PC-9 (cell line): Measurements from ENCODE around the gene USP12. TPM values are rescaled to one million over a fixed set of nuclear protein-coding genes. Genes with fewer than 3 reads are reported as not detected.

Source experiments
- BruUV-seq: library from RNA; stranded (reverse); fragments of 400-500 nt; replicated peaks from 2 replicates; lab custom pipeline; 2021; lab: Mats Ljungman, UMichigan
- CTCF ChIA-PET: fragments of 300-600 bp; sonication (Branson Sonifier 250); formaldehyde crosslinking; loops from one replicate; lab custom pipeline; 2022; ENCODE audit warnings: antibody characterized with exemption; lab: Charles Lee
- POLR2A ChIA-PET: fragments of 300-600 bp; sonication (Branson Sonifier 250); formaldehyde crosslinking; loops from one replicate; lab custom pipeline; 2022; ENCODE audit warnings: antibody characterized with exemption; ENCODE audit not compliant: unreplicated experiment; lab: Charles Lee
- DNase-seq, 2 experiments: peaks; one replicate each; pipeline versions ENCODE4 v3.0.0 to v3.0.0-alpha.2; 2015 to 2022; ENCODE audit warnings: mixed read lengths in 1 of 2
- H2AFZ ChIP-seq: fragments of 200-600 bp; sonication (generic); 2 replicates; pipeline ENCODE4 v1.8.1; 2017; ENCODE audit warnings: antibody characterized with exemption
- H3F3A ChIP-seq: fragments of 200-600 bp; sonication (generic); 2 replicates; pipeline ENCODE4 v1.8.1; 2017; ENCODE audit warnings: antibody characterized with exemption, mild to moderate bottlenecking, low read depth; ENCODE audit not compliant: insufficient read depth
- H3K27ac ChIP-seq: fragments of 200-600 bp; sonication (generic); 2 replicates; pipeline ENCODE4 v1.6.1; 2016; ENCODE audit warnings: mixed run types
- H3K27me3 ChIP-seq: fragments of 200-600 bp; sonication (generic); 2 replicates; pipeline ENCODE4 v1.6.1; 2016; ENCODE audit warnings: low read depth, mixed run types; ENCODE audit not compliant: insufficient read depth
- H3K36me3 ChIP-seq: fragments of 200-600 bp; sonication (generic); 2 replicates; pipeline ENCODE4 v1.6.1; 2016; ENCODE audit warnings: low read depth, mixed run types
- H3K4me1 ChIP-seq: fragments of 200-600 bp; sonication (generic); replicated peaks from 2 replicates; pipeline ENCODE4 v1.6.1; 2016; ENCODE audit warnings: mixed run types; ENCODE audit not compliant: insufficient read depth
- H3K4me2 ChIP-seq: fragments of 200-600 bp; sonication (generic); 2 replicates; pipeline ENCODE4 v1.6.1; 2017; ENCODE audit warnings: mixed run types
- H3K4me3 ChIP-seq: fragments of 200-600 bp; sonication (generic); 2 replicates; pipeline ENCODE4 v1.6.1; 2016; ENCODE audit warnings: mixed run types
- H3K79me2 ChIP-seq: fragments of 200-600 bp; sonication (generic); 2 replicates; pipeline ENCODE4 v1.6.1; 2017; ENCODE audit warnings: low read depth, mixed run types
- H3K9me2 ChIP-seq: fragments of 200-600 bp; sonication (generic); 2 replicates; pipeline ENCODE4 v1.8.1; 2017; ENCODE audit warnings: mild to moderate bottlenecking; ENCODE audit not compliant: insufficient read depth
- H3K9me3 ChIP-seq: fragments of 200-600 bp; sonication (generic); 2 replicates; pipeline ENCODE4 v1.8.1; 2016; ENCODE audit warnings: low read depth; ENCODE audit not compliant: insufficient read depth
- H4K20me1 ChIP-seq: fragments of 200-600 bp; sonication (generic); 2 replicates; pipeline ENCODE4 v1.8.1; 2017; ENCODE audit not compliant: insufficient read depth
- EZH2 ChIP-seq: fragments of 200-600 bp; sonication (generic); IDR thresholded peaks from 2 replicates; pipeline ENCODE4 v1.8.0; 2017; ENCODE audit warnings: antibody characterized with exemption, low read depth
- intact Hi-C: fragments of 100-400 bp; cut with micrococcal nuclease; formaldehyde crosslinking; loops from one replicate; pipeline ENCODE4 v1.10.0; 2022; ENCODE audit not compliant: unreplicated experiment
- total RNA-seq: library from RNA; stranded (reverse); gene quantifications from 2 replicates; pipeline ENCODE4 v1.2.3, GENCODE V29; 2021
- TF ChIP-seq, protein P1 (sequence below): fragments of 200-600 bp; sonication (generic); conservative IDR thresholded peaks from 2 replicates; pipeline ENCODE4 v1.6.1; 2017; ENCODE audit warnings: mixed run types, antibody characterized with exemption, mild to moderate bottlenecking, moderate library complexity

The USP12 gene
- total RNA-seq, 1 experiment from 2014 or later = 20.8 TPM

- Histone ChIP-seq H3K36me3 (no peaks in the 10 kb centered on the region), H4K20me1 (no peaks in the 10 kb centered on the region), H3K27ac (no peak overlapping the region), H2AFZ (no peak overlapping the region), H3K9me3 (no peaks in the 10 kb centered on the region), H3K9me2 (no peaks in the 10 kb centered on the region), H3K79me2 (peaks cover 11% of the 10 kb centered on the region), H3K4me2 (no peak overlapping the region), H3K4me3 (no peak overlapping the region), H3K4me1 (peaks cover 15% of the 10 kb centered on the region), H3K27me3 (no peaks in the 10 kb centered on the region), H3F3A (peaks cover 20% of the 10 kb centered on the region)
- BruUV-seq = no TSS peak
- CTCF ChIA-PET = no interaction called here
- DNase-seq = no peak
- TF ChIP-seq, protein P1, sequence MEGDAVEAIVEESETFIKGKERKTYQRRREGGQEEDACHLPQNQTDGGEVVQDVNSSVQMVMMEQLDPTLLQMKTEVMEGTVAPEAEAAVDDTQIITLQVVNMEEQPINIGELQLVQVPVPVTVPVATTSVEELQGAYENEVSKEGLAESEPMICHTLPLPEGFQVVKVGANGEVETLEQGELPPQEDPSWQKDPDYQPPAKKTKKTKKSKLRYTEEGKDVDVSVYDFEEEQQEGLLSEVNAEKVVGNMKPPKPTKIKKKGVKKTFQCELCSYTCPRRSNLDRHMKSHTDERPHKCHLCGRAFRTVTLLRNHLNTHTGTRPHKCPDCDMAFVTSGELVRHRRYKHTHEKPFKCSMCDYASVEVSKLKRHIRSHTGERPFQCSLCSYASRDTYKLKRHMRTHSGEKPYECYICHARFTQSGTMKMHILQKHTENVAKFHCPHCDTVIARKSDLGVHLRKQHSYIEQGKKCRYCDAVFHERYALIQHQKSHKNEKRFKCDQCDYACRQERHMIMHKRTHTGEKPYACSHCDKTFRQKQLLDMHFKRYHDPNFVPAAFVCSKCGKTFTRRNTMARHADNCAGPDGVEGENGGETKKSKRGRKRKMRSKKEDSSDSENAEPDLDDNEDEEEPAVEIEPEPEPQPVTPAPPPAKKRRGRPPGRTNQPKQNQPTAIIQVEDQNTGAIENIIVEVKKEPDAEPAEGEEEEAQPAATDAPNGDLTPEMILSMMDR = no peak
- TF ChIP-seq EZH2 = no peak
- POLR2A ChIA-PET = no interaction called here
- intact Hi-C loops = loop anchor here (5.0 to 10.0 kb wide), 2 partner anchors 180 to 188 kb away; no protein-coding TSS in a partner anchor
Observed at GRCh38 chr13:27174766-27175455, 3.3 kb upstream of the USP12 start.

DNA sequence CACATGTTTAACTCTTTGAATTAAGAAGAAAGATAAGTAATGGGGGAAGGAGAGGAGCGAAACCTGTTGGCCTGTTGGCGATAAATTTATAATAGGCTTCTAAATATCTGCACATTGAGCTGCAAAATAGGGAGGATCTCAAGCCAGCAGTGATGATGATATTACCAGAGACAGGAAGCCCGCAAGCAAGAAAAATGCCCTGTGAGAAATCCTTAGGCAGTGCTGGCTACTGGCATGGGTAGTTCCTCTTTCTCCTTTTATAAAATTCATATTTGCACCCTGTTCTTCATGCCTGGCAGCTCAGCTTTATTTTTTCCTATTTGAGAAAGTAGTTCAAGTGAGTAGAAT lies 858 bp upstream of the USP12 start:
- peak overlapping the region; percentile 90 for H3K4me3 ChIP-seq
- DNase-seq = peak in 1 of 2 experiments; percentile 46
- CTCF ChIA-PET = interaction anchor here (0.6 to 1.0 kb wide), 2 partner anchors 189 to 190 kb away, joined by 5 to 7 read pairs; no protein-coding TSS in a partner anchor
- H3K27me3 ChIP-seq = no peaks in the 10 kb centered on the region
- H3K4me1 ChIP-seq = peaks cover 28% of the 10 kb centered on the region
- H4K20me1 ChIP-seq = no peaks in the 10 kb centered on the region
- H3K36me3 ChIP-seq = no peaks in the 10 kb centered on the region
- peak overlapping the region; percentile 93 for H3K4me2 ChIP-seq
- TF ChIP-seq, protein P1 = no peak
- no peak for TF ChIP-seq EZH2
- peaks cover 34% of the 10 kb centered on the region for H3K79me2 ChIP-seq
- no peaks in the 10 kb centered on the region for H3K9me2 ChIP-seq
- H3F3A ChIP-seq = peaks cover 23% of the 10 kb centered on the region
- POLR2A ChIA-PET = no interaction called here
- no peaks in the 10 kb centered on the region for H3K9me3 ChIP-seq
- peak overlapping the region; percentile 89 for H2AFZ ChIP-seq
- TSS peak; percentile 64 for BruUV-seq
- intact Hi-C loops = loop anchor here (1.0 to 10.0 kb wide), 3 partner anchors 79 to 185 kb away; partner anchors contain the start of gene RPL21
- peak overlapping the region; percentile 61 for H3K27ac ChIP-seq

GRCh38 chr13:27171827-27172494 lies 350 bp upstream of the USP12 start:
- Histone ChIP-seq H3K27ac (peak overlapping the region; percentile 61), H3K79me2 (peaks cover 39% of the 10 kb centered on the region), H3K4me2 (peak overlapping the region; percentile 93), H3K4me3 (peak overlapping the region; percentile 90), H3K9me2 (no peaks in the 10 kb centered on the region), H3F3A (peaks cover 23% of the 10 kb centered on the region), H2AFZ (peak overlapping the region; percentile 89), H3K9me3 (no peaks in the 10 kb centered on the region), H3K36me3 (no peaks in the 10 kb centered on the region), H3K27me3 (no peaks in the 10 kb centered on the region), H4K20me1 (no peaks in the 10 kb centered on the region), H3K4me1 (peaks cover 28% of the 10 kb centered on the region)
- intact Hi-C loops = loop anchor here (1.0 to 10.0 kb wide), 3 partner anchors 79 to 185 kb away; partner anchors contain the start of gene RPL21
- peak; percentile 74 to 93 for DNase-seq
- POLR2A ChIA-PET = no interaction called here
- no TSS peak for BruUV-seq
- CTCF ChIA-PET = interaction anchor here (1.0 kb wide), 1 partner anchor 189 kb away, joined by 7 read pairs; no protein-coding TSS in a partner anchor
- TF ChIP-seq, protein P1 = no peak
- TF ChIP-seq EZH2 = no peak
